Neural progenitor cell (in vitro differentiated cells): ENCODE data around the gene INPP5F. TPM values are rescaled to one million over a fixed set of nuclear protein-coding genes. Genes with fewer than 3 reads are reported as not detected.
"Not testable (repeated sequence)": the region's sequence is repeated elsewhere in the genome, so short reads cannot be mapped to it uniquely, and the experiment has no call there.

Source experiments
- DNase-seq: peaks from one replicate; pipeline ENCODE4 v3.0.0-alpha.2; 2016; ENCODE audit warnings: low spot score
- H2AFZ ChIP-seq: fragments of 200-600 bp; sonication (generic); replicated peaks from 2 replicates; pipeline ENCODE4 v1.6.1; 2016; ENCODE audit warnings: antibody characterized with exemption
- H3F3A ChIP-seq: fragments of 200-600 bp; sonication (generic); 2 replicates; pipeline ENCODE4 v1.6.1; 2016; ENCODE audit warnings: antibody characterized with exemption, low read depth
- H3K27ac ChIP-seq: fragments of 200-600 bp; sonication (generic); 2 replicates; pipeline ENCODE4 v1.5.1; 2016; ENCODE audit warnings: mild to moderate bottlenecking
- H3K27me3 ChIP-seq: fragments of 200-600 bp; sonication (generic); 2 replicates; pipeline ENCODE4 v1.6.1; 2016; ENCODE audit warnings: mild to moderate bottlenecking, moderate library complexity
- H3K36me3 ChIP-seq: fragments of 200-600 bp; sonication (generic); 2 replicates; pipeline ENCODE4 v1.5.1; 2016
- H3K4me1 ChIP-seq: fragments of 200-600 bp; sonication (generic); 2 replicates; pipeline ENCODE4 v1.6.1; 2016; ENCODE audit warnings: mixed run types
- H3K4me2 ChIP-seq: fragments of 200-600 bp; sonication (generic); 2 replicates; pipeline ENCODE4 v1.6.1; 2016
- H3K4me3 ChIP-seq: fragments of 200-600 bp; sonication (generic); 2 replicates; pipeline ENCODE4 v1.5.1; 2016
- H3K79me2 ChIP-seq: fragments of 200-600 bp; sonication (generic); 2 replicates; pipeline ENCODE4 v1.6.1; 2016; ENCODE audit warnings: low read depth
- H3K9ac ChIP-seq: fragments of 200-600 bp; sonication (generic); 2 replicates; pipeline ENCODE4 v1.6.1; 2016
- H3K9me3 ChIP-seq: fragments of 200-600 bp; sonication (generic); 2 replicates; pipeline ENCODE4 v1.5.1; 2016; ENCODE audit warnings: low read depth
- H4K20me1 ChIP-seq: fragments of 200-600 bp; sonication (generic); 2 replicates; pipeline ENCODE4 v1.6.1; 2016; ENCODE audit warnings: low read depth
- H3K27ac Mint-ChIP-seq: 3 replicates; pipeline ENCODE4 v1.8.0; 2021; ENCODE audit warnings: mixed read lengths
- H3K27me3 Mint-ChIP-seq: 2 replicates; pipeline ENCODE4 v1.8.0; 2022; ENCODE audit warnings: low read depth, mild to moderate bottlenecking, inconsistent platforms, moderate library complexity, mixed read lengths; ENCODE audit not compliant: insufficient read depth
- H3K36me3 Mint-ChIP-seq: 3 replicates; pipeline ENCODE4 v1.8.0; 2021; ENCODE audit warnings: mixed read lengths
- H3K4me1 Mint-ChIP-seq: 3 replicates; pipeline ENCODE4 v1.8.0; 2021; ENCODE audit warnings: mixed read lengths
- H3K4me3 Mint-ChIP-seq: 3 replicates; pipeline ENCODE4 v1.8.0; 2021; ENCODE audit warnings: mild to moderate bottlenecking, moderate library complexity, mixed read lengths
- H3K9me3 Mint-ChIP-seq: 3 replicates; pipeline ENCODE4 v1.8.0; 2020; ENCODE audit warnings: mixed read lengths
- CTCF ChIP-seq: fragments of 200-600 bp; sonication (generic); IDR thresholded peaks from 2 replicates; pipeline ENCODE4 v1.5.1; 2017; ENCODE audit warnings: antibody characterized with exemption, mild to moderate bottlenecking
- EZH2 ChIP-seq: fragments of 200-600 bp; sonication (generic); IDR thresholded peaks from 2 replicates; pipeline ENCODE4 v1.6.1; 2017; ENCODE audit warnings: antibody characterized with exemption, mild to moderate bottlenecking, moderate library complexity
- EZH2phosphoT487 ChIP-seq: fragments of 200-600 bp; sonication (generic); IDR thresholded peaks from 2 replicates; pipeline ENCODE4 v1.6.1; 2017; ENCODE audit warnings: antibody characterized with exemption
- total RNA-seq: library from RNA; depleted of rRNA; stranded (reverse); fragments of >200 nt; gene quantifications from 2 replicates; pipeline ENCODE4 v1.2.3, GENCODE V29; 2015; ENCODE audit warnings: low replicate concordance

INPP5F gene
- total RNA-seq, 1 donor from 2014 or later, result 167 TPM

GRCh38 chr10:119705434-119705831 lies 20.4 kb upstream of the INPP5F start:
- H3K9ac ChIP-seq, result no peak overlapping the region
- H3K9me3 ChIP-seq, result no peaks in the 10 kb centered on the region
- Mint-ChIP-seq H3K27me3 (peaks cover 4% of the 10 kb centered on the region), H3K4me1 (no peaks in the 10 kb centered on the region), H3K9me3 (peaks cover 7% of the 10 kb centered on the region), H3K27ac (no peak overlapping the region), H3K4me3 (no peak overlapping the region), H3K36me3 (no peaks in the 10 kb centered on the region)
- H2AFZ ChIP-seq, result no peak overlapping the region
- no peaks in the 10 kb centered on the region for H3F3A ChIP-seq
- H3K4me3 ChIP-seq, result no peak overlapping the region
- no peaks in the 10 kb centered on the region for H3K36me3 ChIP-seq
- DNase-seq, result no peak
- H3K27me3 ChIP-seq, result no peaks in the 10 kb centered on the region
- peaks cover 5% of the 10 kb centered on the region for H3K4me1 ChIP-seq
- no peaks in the 10 kb centered on the region for H4K20me1 ChIP-seq
- no peak overlapping the region for H3K27ac ChIP-seq
- H3K79me2 ChIP-seq, result no peaks in the 10 kb centered on the region
- TF ChIP-seq EZH2 (no peak), CTCF (no peak), EZH2phosphoT487 (no peak)
- no peak overlapping the region for H3K4me2 ChIP-seq

DNA sequence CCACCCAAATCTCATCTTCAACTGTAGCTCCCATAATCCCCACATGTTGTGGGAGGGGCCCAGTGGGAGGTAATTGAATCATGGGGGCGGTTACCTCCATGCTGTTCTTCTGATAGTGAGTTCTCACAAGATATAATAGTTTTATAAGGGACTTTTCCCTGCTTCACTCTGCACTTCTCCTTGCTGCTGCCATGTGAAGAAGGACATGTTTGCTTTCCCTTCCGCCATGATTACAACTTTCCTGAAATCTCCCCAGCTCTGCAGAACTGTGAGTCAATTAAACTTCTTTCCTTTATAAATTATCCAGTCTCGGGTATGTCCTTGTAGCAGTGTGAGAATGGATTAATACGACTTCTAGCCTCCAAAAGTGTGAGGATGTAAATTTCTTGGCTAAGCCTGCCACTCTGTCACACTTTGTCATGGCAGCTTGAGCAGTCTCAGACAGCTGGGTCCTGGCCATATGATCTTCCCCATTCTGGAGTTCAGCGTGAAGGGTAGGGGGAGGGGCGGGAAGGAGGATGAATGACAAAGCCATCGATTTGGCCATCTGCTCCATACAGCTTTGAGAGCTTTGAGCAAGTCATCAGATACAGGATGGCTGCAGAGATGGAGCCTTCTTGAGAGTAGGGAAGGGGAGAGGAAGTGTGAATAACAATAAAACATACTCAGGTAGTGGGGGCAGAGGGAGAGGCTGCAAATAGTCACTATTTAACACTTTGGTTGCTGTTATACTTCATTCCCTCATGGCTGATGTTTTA lies 19.1 kb upstream of the INPP5F start:
- Mint-ChIP-seq H3K4me3 (no peak overlapping the region), H3K27ac (no peak overlapping the region), H3K36me3 (no peaks in the 10 kb centered on the region), H3K27me3 (peaks cover 4% of the 10 kb centered on the region), H3K9me3 (peaks cover 9% of the 10 kb centered on the region), H3K4me1 (no peaks in the 10 kb centered on the region)
- Histone ChIP-seq H3K4me2 (no peak overlapping the region), H3K27ac (no peak overlapping the region), H3K4me1 (peaks cover 4% of the 10 kb centered on the region), H3K27me3 (no peaks in the 10 kb centered on the region), H3K79me2 (no peaks in the 10 kb centered on the region), H3K4me3 (no peak overlapping the region), H3F3A (no peaks in the 10 kb centered on the region), H4K20me1 (no peaks in the 10 kb centered on the region), H2AFZ (no peak overlapping the region), H3K9ac (no peak overlapping the region), H3K9me3 (no peaks in the 10 kb centered on the region), H3K36me3 (no peaks in the 10 kb centered on the region)
- DNase-seq, result no peak
- TF ChIP-seq EZH2phosphoT487 (no peak), CTCF (no peak), EZH2 (no peak)

DNA sequence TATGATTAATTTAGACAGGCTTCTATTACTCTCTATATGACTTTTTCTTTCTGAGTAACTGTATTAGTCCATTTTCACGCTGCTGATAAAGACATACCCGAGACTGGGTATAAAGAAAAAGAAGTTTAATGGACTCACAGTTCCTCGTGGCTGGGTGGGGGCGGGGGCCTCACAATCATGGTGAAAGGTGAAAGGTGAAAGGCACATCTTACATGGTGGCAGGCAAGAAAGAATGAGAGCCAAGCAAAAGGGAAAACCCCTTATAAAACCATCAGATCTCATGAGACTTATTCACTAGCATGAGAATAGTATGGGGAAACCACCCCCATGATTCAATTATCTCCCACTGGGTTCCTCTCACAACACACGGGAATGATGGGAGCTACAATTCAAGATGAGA lies 18.5 kb upstream of the INPP5F start:
- H3F3A ChIP-seq, H3K27ac ChIP-seq, H3K4me3 ChIP-seq, H3K27ac Mint-ChIP-seq, H3K9me3 Mint-ChIP-seq, H3K4me1 Mint-ChIP-seq, H3K9me3 ChIP-seq, H3K4me3 Mint-ChIP-seq, H3K4me1 ChIP-seq, H3K79me2 ChIP-seq, H2AFZ ChIP-seq, H3K36me3 Mint-ChIP-seq, H3K27me3 Mint-ChIP-seq, DNase-seq, H3K4me2 ChIP-seq, H3K27me3 ChIP-seq, H4K20me1 ChIP-seq, H3K9ac ChIP-seq, H3K36me3 ChIP-seq: not testable (repeated sequence)

DNA sequence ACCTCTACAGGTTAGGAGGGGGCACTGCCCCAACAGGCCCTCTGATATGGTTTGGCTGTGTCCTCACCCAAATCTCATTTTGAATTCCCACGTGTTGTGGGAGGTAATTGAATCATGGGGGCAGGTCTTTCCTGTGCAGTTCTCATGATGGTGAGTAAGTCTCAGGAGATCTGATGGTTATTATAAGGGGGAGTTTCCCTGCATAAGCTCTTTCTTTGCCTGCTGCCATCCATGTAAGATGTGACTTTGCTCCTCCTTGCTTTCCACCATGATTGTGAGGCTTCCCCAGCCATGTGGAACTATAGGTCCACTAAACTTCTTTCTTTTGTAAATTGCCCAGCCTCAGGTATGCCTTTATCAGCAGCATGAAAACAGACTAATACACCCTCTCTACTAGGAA lies 14.9 kb upstream of the INPP5F start:
- not testable (repeated sequence) for H3K9me3 Mint-ChIP-seq, H3K27me3 Mint-ChIP-seq, H3K9me3 ChIP-seq, H3K36me3 ChIP-seq, H3F3A ChIP-seq, H3K27me3 ChIP-seq, H4K20me1 ChIP-seq, H2AFZ ChIP-seq, H3K27ac ChIP-seq, H3K4me2 ChIP-seq, H3K4me3 Mint-ChIP-seq, H3K27ac Mint-ChIP-seq, H3K36me3 Mint-ChIP-seq, H3K79me2 ChIP-seq, H3K4me3 ChIP-seq, DNase-seq, H3K9ac ChIP-seq, H3K4me1 ChIP-seq
- H3K4me1 Mint-ChIP-seq, result peaks cover 16% of the 10 kb centered on the region
